ENCODE measurements around the gene TTC17.
"Not testable (repeated sequence)": the region's sequence is repeated elsewhere in the genome, so short reads cannot be mapped to it uniquely, and the experiment has no call there.

The TTC17 gene

DNA sequence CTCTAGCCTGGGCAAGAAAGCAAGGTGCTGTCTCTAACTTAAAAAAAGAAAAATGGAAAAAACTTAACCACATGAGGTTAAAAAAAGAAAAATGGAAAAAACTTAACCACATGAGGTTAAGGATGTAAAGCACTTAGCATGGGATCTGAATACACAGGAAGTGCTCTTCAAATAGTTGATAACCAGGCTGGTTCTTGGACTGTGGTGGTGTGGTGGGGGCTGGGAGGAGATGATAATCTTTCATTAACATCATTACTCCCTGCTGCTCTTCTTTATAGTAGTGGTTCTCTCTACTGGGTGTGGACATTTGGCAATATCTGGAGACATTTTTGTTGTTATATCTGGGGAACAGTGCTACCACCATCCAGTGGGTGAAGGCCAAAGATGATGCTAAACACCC, 88.4 kb downstream of the TTC17 start:
- no peak for DNase-seq

DNA sequence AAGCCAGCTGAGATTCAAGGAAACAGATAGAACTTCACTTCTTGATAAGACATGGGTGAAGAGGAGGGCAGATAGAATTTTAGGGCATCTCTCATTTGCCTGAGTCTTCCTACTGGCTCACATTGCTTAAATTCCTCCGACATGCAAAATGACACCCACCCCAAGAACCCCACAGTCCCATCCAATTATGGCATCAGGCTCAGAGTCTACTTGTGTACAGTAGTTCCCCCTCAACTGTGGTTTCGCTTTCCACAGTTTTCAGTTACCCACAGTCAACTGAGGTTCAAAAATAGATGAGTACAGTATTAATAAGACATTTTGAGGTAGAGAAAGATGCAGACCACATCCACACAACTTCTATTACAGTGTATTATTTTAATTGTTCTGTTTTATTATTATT, 99.8 kb downstream of the TTC17 start:
- DNase-seq: no peak

DNA sequence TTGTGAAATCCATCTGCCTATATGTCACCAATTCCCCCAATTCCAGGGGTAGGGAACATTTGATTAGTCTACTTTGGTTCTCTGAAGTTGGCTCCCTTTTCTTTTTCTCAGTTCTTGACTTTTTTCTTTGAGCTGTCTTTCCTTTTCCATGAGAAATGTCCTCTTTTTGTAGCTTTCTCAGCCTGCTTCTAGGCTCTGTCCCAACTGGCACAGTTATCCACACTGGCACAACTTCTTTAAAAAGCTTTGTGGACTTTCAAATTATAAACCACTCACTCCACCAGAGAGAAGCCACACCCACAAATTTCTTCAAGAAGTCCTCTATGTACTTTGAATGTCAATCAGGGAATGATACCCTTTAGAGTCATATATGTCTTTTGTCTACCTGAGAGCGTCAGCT, 100.5 kb downstream of the TTC17 start:
- DNase-seq: peak in 7 of 56 donors; percentile 2 to 16 (median 3)

DNA sequence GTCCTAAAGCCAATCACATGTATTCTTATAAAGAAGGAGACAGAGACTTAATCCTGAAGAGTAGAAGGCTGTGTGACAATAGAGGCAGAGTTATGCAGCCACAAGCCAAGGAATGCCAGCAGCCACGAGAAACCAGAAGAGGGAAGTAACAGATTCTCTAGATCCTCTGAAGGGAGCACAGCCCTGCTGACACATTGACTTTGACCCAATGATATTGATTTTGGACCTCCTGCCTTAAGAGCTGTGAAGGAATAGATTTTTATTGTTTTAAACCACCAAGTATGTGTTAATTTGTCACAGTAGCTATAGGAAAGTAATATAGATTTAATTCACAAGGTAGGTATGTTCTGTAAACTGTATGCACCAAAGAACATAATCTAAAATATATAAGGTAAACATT, 103.6 kb downstream of the TTC17 start:
- no peak for DNase-seq

DNA sequence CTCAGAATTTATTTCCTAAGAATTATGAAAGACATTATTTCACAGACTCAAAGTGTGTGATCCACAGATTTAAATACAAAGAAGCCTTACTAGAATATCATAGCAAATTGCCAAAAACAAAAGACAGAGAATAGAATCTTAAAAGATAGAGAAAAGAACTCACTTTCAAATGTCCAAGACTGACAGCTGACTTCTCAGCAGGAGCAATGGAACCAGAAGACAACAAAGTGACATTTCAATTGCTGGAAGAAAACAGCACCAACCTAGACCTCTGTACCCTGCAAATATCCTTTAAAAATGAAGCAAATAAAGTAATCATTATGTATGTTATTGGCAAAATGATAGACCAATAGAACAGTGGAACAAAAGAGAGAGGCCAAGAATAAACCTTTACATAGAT, 109.2 kb downstream of the TTC17 start:
- no peak for DNase-seq

DNA sequence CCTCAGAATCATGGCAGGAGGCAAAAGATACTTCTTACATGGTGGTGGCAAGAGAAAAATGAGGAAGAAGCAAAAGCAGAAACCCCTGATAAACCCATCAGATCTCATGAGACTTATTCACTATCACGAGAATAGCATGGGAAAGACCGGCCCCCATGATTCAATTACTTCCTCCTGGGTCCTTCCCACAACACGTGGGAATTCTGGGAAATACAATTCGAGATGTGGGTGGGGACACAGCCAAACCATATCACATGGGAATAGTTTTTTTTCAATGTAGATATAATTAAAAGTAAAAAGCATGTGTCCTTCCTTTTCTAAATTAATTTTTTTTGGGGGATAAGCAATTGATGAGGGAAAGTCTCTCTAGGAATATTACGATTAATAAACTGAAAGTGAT, 118.8 kb downstream of the TTC17 start:
- not testable (repeated sequence) for DNase-seq

DNA sequence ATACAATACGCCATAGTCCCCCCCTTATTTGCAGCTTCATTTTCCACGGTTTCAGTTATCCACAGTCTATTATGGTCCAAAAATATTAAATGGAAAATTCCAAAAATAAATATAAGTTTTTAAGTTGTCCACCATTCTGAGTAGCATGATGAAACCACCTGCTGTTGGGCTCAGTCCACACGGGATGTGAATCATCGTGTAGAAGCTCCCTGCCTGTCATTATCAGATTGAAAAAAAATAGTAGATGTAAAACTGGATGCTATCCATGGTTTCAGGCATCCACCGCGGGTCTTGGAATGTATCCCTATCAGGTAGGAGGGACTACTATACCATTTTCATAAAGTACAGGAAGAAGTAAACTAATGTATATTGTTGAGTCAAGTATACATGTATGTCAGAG, 127.4 kb downstream of the TTC17 start:
- DNase-seq: no peak

DNA sequence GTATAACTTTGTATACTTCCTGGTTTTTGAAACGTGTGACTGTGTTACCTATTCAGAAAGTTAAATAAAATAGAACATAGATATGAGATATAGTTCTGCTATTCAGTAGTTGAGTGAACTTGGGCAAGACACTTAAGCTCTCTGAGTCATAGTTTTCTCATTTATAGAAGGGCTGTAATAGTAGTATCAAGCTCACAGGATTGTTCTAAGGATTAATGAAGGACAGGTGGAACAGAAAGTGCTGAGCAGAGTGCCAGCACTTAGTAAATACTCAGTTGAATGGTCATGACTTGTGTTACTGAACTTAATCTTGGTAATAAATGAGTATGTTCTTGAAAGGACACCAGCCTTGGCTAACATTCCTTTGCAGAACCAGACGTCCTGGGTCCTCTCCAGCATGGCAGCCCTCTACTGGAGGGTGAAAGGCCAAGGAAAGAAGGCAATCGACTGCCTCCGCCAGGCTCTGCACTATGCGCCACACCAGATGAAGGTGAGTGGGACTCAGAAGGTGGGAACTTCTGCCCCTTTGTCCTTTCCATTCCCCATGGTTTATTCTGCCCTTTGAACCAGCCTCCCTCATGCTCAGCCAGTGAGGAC, 131.2 kb downstream of the TTC17 start:
- no peak for DNase-seq

DNA sequence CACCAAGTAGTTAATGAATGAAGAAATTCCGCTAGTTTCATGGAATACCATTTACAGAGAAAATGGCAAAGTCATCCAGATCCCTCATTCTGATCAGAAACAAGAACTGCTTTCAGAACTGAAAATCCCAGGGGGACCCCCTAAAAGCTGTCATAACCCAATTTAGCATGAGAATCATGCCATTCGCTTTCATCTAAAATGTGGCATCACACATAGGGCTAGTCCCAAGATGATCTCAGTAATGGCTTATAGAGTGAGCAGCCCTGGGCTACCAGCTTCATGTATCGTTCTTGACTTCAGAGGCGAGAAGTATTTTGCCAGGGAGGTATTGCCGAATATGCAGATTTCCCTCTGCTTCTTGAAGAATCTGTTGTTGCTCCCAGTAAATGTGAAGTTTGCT, 134.0 kb downstream of the TTC17 start:
- no peak for DNase-seq

DNA sequence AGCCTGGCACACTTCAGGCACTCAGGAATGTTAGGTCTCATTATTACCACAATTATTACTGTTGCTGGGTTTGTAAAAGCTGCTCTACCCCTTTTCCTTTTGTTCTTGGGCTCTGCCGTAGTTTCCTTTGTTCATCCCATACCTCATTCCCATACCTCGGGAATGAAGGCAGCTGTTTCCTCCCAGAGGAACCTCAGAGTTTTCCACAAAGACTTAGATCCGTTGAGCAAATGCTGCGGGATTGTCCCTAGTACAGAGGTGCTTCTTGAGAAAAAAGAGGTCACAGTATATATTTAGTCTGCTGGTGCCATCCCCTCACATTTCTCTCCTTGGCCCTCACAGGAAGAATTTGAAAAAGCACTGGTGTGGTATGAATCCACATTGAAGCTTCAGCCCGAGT, 134.7 kb downstream of the TTC17 start:
- DNase-seq: no peak

DNA sequence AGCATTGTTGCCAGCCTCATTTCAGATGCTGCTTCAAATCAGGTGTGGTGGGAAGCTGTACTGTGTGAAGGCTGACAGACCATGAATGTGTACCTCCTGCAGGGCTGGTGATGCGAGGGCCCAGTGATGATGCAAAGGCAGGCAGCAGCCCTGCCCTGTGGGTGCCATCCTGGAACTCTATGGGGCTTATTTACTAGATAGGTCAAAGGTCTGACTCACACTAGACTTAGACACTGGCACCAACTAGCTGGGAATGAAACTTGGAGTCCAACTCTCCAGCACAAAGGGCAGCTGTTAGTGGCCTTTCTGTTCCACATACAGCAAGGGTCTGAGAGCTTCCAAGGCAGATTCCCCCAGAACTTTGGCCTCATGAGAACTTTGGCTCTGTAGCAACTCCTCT, 138.4 kb downstream of the TTC17 start:
- DNase-seq: no peak

DNA sequence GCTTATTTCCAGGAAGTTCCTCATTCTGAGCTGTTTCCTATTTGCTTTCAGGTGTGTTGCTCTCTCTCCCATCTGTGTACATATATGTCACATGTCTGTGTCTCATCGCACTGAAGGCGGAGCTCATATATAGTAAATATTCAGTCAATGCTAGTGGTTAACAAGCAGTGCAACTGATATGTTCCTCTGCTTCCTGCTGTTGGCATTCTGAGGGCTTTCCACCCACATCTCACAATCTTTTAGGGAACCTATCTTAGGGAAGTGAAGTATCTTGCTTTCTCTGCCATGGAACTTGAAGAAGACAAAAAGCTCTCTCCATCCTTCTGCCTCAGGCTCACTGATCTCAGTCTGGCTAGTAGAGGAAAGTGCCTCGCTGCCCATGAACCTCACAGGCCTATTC, 139.8 kb downstream of the TTC17 start:
- no peak for DNase-seq

DNA sequence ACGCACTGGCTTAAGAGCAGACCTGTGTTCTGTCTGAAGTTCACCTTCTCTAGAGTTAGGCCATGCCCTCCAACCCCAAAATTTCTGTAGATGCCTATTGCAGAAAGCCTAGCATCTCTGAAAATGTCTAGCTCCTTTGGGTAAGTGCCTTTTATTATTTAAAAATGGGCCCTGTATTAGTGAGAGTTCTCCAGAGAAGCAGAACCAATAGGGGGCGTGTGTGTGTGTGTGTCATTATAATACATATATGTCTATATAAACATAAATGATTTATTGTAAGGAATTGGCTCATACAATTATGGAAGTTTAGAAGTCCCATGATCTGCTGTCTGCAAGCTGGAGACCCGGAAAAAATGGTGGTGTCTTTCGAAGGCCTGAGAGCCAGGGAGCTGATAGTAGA, 144.7 kb downstream of the TTC17 start:
- no peak for DNase-seq

DNA sequence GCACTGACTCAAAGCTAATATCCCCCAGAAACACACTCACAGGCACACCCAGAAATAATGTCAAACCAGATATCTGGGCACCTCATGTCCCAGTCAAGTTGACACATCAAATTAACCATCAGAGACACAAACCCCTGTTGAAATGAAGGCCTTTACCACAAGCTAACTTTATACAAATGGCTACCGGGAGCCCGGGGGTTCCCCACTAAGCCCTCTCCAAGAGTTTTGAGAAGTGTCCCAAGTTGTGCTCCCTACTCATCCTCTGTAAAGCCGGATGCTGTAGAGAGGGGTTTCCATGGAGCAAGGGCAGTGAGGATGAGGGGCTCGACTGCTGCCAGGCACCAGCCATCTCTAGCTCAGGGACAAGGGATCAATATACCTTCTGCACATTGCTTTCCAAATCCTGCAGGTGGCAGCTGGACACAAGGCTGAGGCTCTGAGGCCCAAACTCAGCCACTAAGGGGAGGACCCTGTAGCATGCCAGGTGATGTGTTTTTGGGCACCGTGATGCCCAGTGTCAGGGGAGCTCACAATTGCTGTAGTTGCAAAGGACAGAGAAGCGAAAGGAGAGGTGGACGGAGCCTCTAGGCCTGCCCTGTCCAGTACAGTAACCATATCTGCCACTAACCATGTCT, 145.7 kb downstream of the TTC17 start:
- peak in 1 of 56 donors; percentile 2 for DNase-seq

DNA sequence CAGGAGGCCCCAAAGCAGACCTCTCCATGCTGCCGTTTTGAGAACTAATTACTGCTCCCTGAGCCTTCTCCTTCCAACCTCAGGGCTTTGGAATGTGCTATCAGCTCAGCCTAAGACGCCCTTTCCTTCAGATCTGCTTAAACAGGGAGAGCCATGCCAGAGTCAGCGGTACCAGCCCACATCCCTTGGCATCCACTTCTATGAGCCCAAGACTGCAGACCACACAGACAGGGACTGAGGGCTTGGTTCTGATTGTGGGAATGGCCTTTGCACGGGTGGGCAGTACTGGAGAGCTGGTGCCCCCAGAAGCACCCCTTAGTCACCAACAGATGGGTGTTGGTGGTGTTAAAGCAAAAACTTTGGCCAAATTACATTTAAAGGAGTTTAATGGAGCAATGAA, 146.5 kb downstream of the TTC17 start:
- DNase-seq: no peak

DNA sequence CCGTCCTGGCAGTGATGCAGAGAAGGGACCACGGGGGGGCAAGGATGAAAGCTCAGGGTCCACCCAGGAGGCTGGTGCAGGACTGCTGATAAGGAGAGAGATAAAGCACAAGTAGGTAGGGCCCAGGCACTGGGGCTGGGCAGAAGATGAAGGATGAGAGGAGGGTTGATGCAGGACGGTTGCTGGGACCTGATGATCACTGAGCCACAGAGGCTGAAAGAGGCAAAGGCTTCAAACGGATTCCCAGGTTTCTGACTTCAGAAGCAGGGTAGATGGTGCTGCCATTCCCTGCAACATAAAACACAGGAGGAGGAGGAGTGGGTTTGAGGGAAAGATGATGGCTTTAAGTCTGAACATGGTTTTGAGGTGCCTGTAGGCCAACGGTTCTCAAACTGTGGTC, 148.5 kb downstream of the TTC17 start:
- DNase-seq: no peak

DNA sequence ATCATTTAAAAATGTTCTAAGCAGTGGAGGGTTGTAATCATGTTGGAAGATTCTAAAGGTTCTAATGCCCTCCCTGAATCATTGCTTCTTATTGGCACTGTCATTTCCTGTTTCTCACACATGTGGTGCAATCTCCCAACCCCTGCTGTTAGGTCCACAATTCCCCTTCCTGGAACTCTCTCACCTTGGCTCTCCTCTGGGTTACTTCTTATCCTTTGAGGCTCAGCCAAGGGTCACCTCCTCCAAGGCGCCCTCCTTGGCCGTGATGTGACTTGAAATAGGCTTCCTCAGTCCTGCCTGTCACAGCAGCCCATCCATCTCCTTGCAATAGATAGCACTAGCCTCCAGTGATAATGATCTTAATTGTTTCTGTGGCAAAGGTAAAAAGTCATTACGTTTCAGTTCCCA, 149.8 kb downstream of the TTC17 start:
- DNase-seq: no peak

DNA sequence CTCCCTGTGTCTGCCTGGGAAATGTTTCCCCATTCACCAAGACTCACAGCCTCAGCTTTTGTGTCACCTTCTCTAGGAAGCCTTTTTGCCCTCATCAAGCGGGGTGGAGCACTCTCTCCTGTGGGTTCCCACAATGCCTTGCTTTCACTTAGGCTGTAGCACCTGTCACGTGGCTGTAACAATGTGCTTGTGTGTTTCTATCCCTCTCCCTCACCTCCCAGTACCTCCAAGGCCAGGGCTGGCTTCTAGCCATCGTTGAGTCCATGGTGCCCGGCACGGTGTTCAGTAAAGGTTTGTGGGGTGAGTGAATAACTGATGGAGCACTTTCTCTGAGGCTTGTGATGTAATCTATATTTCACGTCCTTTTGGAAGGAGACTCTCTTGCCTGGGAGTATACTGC, 153.2 kb downstream of the TTC17 start:
- no peak for DNase-seq

DNA sequence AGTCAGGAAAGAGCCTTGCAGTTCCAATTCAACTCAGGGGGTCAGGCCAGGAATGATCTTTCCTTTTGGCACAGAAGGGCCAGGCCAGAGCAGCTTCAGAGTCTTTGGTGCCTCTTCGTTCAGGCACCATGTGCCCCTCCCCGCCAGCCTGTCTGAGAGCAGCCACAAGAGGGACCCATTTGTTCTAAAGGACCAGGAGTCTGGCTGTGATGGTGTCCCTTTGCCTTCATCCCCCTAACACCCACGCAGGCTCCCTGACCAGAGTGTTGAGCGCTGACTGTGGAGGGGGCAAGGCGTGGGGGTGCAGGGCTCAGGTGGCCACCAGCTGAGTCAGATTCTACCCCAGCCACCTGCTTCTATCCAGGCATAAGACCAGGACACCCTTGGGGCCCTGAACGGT, 156.4 kb downstream of the TTC17 start:
- peak in 2 of 56 donors; percentile 3 to 7 for DNase-seq

DNA sequence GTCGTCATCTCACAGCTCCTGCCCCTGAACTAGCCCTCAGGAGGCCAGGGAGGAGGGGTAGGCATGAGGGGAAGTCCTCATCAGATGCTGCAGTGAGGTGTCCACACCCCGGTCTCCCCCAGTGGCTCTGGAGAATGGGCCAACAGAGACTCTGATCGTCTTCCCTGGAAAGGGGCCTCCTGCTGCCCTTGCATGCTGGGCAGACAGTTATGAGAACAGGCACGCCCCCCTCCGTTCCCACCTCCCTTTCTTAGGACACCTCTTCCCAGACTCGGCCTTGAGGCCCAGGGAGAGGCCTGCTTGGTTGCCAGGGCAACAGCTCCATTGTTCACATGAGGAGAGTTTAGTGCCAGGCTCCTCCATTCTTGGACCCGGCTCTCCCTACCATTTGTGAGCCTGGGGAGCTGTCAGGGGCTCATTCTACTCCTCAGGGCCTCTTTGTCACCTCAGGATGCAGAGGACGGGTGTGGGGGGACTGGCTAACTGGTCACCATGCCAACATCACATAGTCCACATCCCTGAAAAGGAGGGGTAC, 157.7 kb downstream of the TTC17 start:
- peak in 3 of 56 donors; percentile 9 to 13 (median 12) for DNase-seq

DNA sequence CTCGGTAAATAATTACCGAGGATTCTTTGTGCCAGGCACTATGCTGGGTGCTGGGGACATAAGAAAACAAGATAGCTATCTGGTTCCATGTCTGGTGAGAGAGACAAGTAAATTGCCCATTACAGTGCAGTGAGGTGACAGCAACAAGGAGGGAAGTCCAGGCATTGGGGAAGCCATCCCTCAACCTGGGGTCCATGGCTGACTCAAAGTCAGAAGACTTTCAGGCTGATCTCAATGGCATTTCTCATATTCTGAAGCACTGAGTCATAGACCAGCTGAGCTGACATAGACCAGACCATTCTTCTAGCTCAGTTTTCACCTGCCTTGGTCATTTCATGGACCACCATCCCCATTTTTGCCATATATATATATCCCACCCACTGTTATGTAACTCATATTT, 158.8 kb downstream of the TTC17 start:
- DNase-seq: no peak

DNA sequence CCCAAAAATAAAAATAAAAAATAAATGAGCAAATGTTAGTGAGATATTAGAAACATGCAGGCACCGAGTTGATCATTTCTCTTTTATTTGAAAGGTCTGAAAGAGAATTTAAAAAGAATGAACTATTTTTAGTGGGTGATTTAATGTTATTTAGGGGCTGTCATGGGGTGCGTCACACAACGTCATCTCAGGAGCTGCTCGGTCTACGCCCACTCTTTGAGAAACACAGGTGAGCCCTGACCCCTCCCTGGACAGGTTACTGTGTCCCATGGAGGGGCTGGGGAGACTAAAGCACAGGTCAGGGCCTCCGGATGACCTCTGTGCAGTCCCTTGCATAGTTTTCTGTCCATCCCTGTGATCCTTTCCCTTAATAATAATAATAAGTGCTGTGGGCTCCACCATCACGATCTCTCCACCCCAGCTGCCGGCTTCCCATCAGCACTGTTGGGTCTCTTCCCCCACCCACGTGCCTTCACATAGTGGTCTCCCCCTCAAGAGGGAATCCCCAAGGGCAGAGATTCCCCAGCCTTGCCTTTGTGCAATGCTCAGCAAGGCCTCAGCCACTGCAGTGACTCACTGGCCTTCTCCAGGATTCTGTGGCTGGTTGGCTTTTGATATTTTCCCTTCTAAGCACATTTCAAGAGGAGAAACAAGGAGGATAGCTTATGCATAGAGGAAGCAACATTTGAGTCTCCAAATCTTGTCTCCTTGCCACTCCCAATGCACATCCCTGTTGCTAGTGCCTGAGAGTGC, 159.9 kb downstream of the TTC17 start:
- DNase-seq: no peak

DNA sequence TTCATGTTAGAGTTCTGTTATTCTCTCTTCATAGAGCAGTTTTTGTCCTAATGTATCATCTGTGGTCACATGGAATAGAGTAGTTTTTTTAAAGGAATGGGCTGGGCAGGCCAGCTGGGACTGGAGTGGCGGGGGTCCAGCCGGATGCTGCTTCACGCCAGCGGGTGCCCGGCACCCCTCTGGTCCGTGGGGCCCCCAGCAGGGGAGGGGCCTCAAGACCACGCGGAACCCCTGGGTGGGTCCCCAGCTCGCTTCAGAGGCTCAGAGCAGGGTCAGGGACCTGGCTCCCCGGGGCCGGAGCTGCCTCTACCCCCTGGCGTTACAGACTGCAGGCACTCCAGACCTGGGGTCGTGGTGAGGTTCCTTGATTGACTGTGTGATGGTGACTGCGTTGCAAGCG, 162.8 kb downstream of the TTC17 start:
- no peak for DNase-seq

Measured in amygdala (tissue), 56 donors.